Measurements from ENCODE around the gene TSC22D1. TPM values are rescaled to one million over a fixed set of nuclear protein-coding genes. Genes with fewer than 3 reads are reported as not detected.

TSC22D1 gene
- total RNA-seq, 1 donor, result 94.5 TPM

- DNase-seq (ENCODE audit: low read depth), result no peak
- no peak for TF ChIP-seq CTCF (IDR thresholded peaks at IDR 0.05; ENCODE audit: insufficient read depth, low read length)
- no peak overlapping the region for H3K4me3 ChIP-seq (ENCODE audit: low read depth, low read length)
These were observed 7.0 kb upstream of the TSC22D1 start for GRCh38 chr13:44583137-44583536.

GRCh38 chr13:44578067-44578400 lies 1.9 kb upstream of the TSC22D1 start:
- no peak for TF ChIP-seq CTCF (IDR thresholded peaks at IDR 0.05; ENCODE audit: insufficient read depth, low read length)
- peak overlapping the region; percentile 71 for H3K4me3 ChIP-seq (ENCODE audit: low read depth, low read length)
- peak; percentile 57 for DNase-seq (ENCODE audit: low read depth)

- peak; percentile 97 for DNase-seq (ENCODE audit: low read depth)
- TF ChIP-seq CTCF (IDR thresholded peaks at IDR 0.05; ENCODE audit: insufficient read depth, low read length), result no peak
- peak overlapping the region; percentile 71 for H3K4me3 ChIP-seq (ENCODE audit: low read depth, low read length)
These were observed 1.3 kb upstream of the TSC22D1 start for GRCh38 chr13:44577236-44578066.

GRCh38 chr13:44576351-44577235 lies 463 bp upstream of the TSC22D1 start:
- peak overlapping the region; percentile 71 for H3K4me3 ChIP-seq (ENCODE audit: low read depth, low read length)
- no peak for TF ChIP-seq CTCF (IDR thresholded peaks at IDR 0.05; ENCODE audit: insufficient read depth, low read length)

GRCh38 chr13:44575035-44575434 lies 1.1 kb downstream of the TSC22D1 start:
- TF ChIP-seq CTCF (IDR thresholded peaks at IDR 0.05; ENCODE audit: insufficient read depth, low read length), result no peak
- DNase-seq (ENCODE audit: low read depth), result no peak
- H3K4me3 ChIP-seq (ENCODE audit: low read depth, low read length), result peak overlapping the region; percentile 71

More at GRCh38 chr13:44576351-44577235, 463 bp upstream of the TSC22D1 start:
- DNase-seq (ENCODE audit: low read depth), result no peak

- no peak for DNase-seq (ENCODE audit: low read depth)
- TF ChIP-seq CTCF (IDR thresholded peaks at IDR 0.05; ENCODE audit: insufficient read depth, low read length), result no peak
- peak overlapping the region; percentile 71 for H3K4me3 ChIP-seq (ENCODE audit: low read depth, low read length)
These were observed 1.7 kb downstream of the TSC22D1 start for GRCh38 chr13:44574466-44574855.
